ENCODE data around the gene LMX1B. TPM values are rescaled to one million over a fixed set of nuclear protein-coding genes. Genes with fewer than 3 reads are reported as not detected.

The LMX1B gene
- total and polyA plus RNA-seq, 2 donors (not counting 3 experiments of a cell fraction or from before 2014, with no cell fraction given): not detected

- no peak overlapping the region for H3K9ac ChIP-seq (replicated peaks; ENCODE audit: extremely low read depth, insufficient read depth, low read length)
- CTCF ChIA-PET: interaction anchor here (1.4 kb wide), 1 partner anchor 10 kb away, joined by 4 read pairs; no protein-coding TSS in a partner anchor
- H2AFZ ChIP-seq (ENCODE audit: low read depth, low read length): no peak overlapping the region
- intact Hi-C loops (cut with micrococcal nuclease) (loop anchor here (10.0 kb wide), 1 partner anchor 49 kb away; the partner anchor contains the start of gene LMX1B), dilution Hi-C loops (cut with MboI; ENCODE audit: extremely low pct_ligation_motif_present, low sequenced_read_pairs) (no loop called here)
- H3K9me1 ChIP-seq (replicated peaks; ENCODE audit: control insufficient read depth, extremely low read depth, insufficient read depth, low read length): no peaks in the 10 kb centered on the region
- TF ChIP-seq POLR2AphosphoS5 (IDR thresholded peaks at IDR 0.05; ENCODE audit: insufficient read depth, low read depth, low read length): no peak
- no peak for TF ChIP-seq FOS (IDR thresholded peaks at IDR 0.05; ENCODE audit: borderline replicate concordance, insufficient read depth, low read length)
- no peak for TF ChIP-seq GATA2 (IDR thresholded peaks at IDR 0.05; ENCODE audit: insufficient read depth, insufficient read length, low read depth, low read length)
- TF ChIP-seq POLR2A (IDR thresholded peaks at IDR 0.05; ENCODE audit: low read depth, low read length): no peak
- TF ChIP-seq EZH2 (IDR thresholded peaks at IDR 0.05; ENCODE audit: borderline replicate concordance, low read depth, low read length, severe bottlenecking): no peak
- no peak for TF ChIP-seq MYC (IDR thresholded peaks at IDR 0.05; ENCODE audit: low read depth, low read length)
- TF ChIP-seq, protein P1, sequence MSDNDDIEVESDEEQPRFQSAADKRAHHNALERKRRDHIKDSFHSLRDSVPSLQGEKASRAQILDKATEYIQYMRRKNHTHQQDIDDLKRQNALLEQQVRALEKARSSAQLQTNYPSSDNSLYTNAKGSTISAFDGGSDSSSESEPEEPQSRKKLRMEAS (IDR thresholded peaks at IDR 0.05; ENCODE audit: insufficient read depth, insufficient read length): no peak
- TF ChIP-seq JUN (IDR thresholded peaks at IDR 0.05; ENCODE audit: borderline replicate concordance, insufficient read depth, insufficient read length, low read depth): no peak
- TF ChIP-seq CTCF (IDR thresholded peaks at IDR 0.05; ENCODE audit: extremely low read depth in 1 of 2, insufficient read depth in 1 of 2, low read depth in 1 of 2, low read length in 2 of 2): no peak
- H3K79me2 ChIP-seq (ENCODE audit: control insufficient read depth, insufficient read depth, low read length): no peaks in the 10 kb centered on the region
- no peaks in the 10 kb centered on the region for H4K20me1 ChIP-seq (replicated peaks; ENCODE audit: control insufficient read depth, extremely low read depth, insufficient read depth, low read length)
- H3K27me3 ChIP-seq (ENCODE audit: control insufficient read depth in 2 of 2, insufficient read depth in 2 of 2, low read length in 2 of 2): peaks cover 14% of the 10 kb centered on the region in 2 experiments
- POLR2A ChIA-PET: no interaction called here
- no peak overlapping the region for H3K4me3 ChIP-seq (replicated peaks in 1 of 3; ENCODE audit: insufficient read depth in 1 of 3, low read depth in 1 of 3, low read length in 3 of 3)
- H3K4me1 ChIP-seq (ENCODE audit: control insufficient read depth, extremely low read depth, insufficient read depth, low read length): peaks cover 12% of the 10 kb centered on the region
- FAIRE-seq (no peak), DNase-seq (ENCODE audit: low read depth, low spot score) (peak; percentile 8)
- H3K27ac ChIP-seq (ENCODE audit: insufficient read depth, low read depth, low read length): no peak overlapping the region
- no peak overlapping the region for H3K4me2 ChIP-seq (ENCODE audit: insufficient read depth, low read length)
- no peaks in the 10 kb centered on the region for H3K36me3 ChIP-seq (ENCODE audit: control insufficient read depth in 2 of 2, extremely low read depth in 1 of 2, insufficient read depth in 2 of 2, low read length in 2 of 2)
- BruUV-seq (replicated peaks): no TSS peak
- H3K9me3 ChIP-seq (replicated peaks; ENCODE audit: control insufficient read depth, insufficient read depth, low read length): no peaks in the 10 kb centered on the region
Observed at GRCh38 chr9:126663661-126664072, 49.9 kb downstream of the LMX1B start.

Measured in endothelial cell of umbilical vein (primary cell).